HepG2 (cell line): ENCODE results near the gene WDR7. TPM values are rescaled to one million over a fixed set of nuclear protein-coding genes. Genes with fewer than 3 reads are reported as not detected.

ENCODE experiments used
- ATAC-seq: fragments of 200-7000 bp; cut with Tn5 transposase; 3 replicates; pipeline ENCODE4 v1.9.1; 2020; ENCODE audit warnings: mild to moderate bottlenecking, moderate library complexity
- BruUV-seq: library from RNA; stranded (reverse); fragments of 400-500 nt; replicated peaks from 2 replicates; lab custom pipeline; 2021; lab: Mats Ljungman, UMichigan
- CTCF ChIA-PET: fragments of 300-600 bp; formaldehyde crosslinking; extraction: SDS; loops from one replicate; lab custom pipeline; 2021; ENCODE audit warnings: low total read pairs, inconsistent platforms, low intra/inter-chr PET ratio; lab: Yijun Ruan, JAX
- POLR2A ChIA-PET: fragments of 350-600 bp; sonication (Branson Sonifier 250); formaldehyde crosslinking; loops from one replicate; lab custom pipeline; 2020; ENCODE audit warnings: antibody characterized with exemption, inconsistent platforms; lab: Yijun Ruan, JAX
- DNase-seq: peaks from one replicate; pipeline ENCODE4 v3.0.0-alpha.2; 2015; ENCODE audit warnings: low spot score
- FAIRE-seq: peaks from 3 replicates; lab custom pipeline; 2011; peaks lifted over from hg19 to GRCh38; lab: Jason Lieb, UNC
- H2AFZ ChIP-seq: one replicate; pipeline ENCODE4 v1.6.1; 2011; ENCODE audit warnings: low read length, inconsistent platforms
- H3K27ac ChIP-seq: fragments of 300-600 bp; 3 replicates; pipeline ENCODE4 v1.8.0; 2011; ENCODE audit warnings: mixed run types, mild to moderate bottlenecking, mixed read lengths, low read length, inconsistent platforms; ENCODE audit not compliant: insufficient read depth; ENCODE audit errors: extremely low read length
- H3K27me3 ChIP-seq, 2 experiments: fragments of 200-600 bp in 1 of 2; 2 replicates in 1 of 2; 3 replicates in 1 of 2; pipeline versions ENCODE4 v1.6.0 to v1.8.0; 2011; ENCODE audit warnings: low read length in 2 of 2, mild to moderate bottlenecking in 2 of 2, moderate library complexity in 2 of 2, inconsistent platforms in 1 of 2; ENCODE audit not compliant: insufficient read depth in 2 of 2, control insufficient read depth in 1 of 2
- H3K36me3 ChIP-seq, 2 experiments: fragments of 200-600 bp in 1 of 2; replicated peaks in 1 of 2; 2 replicates in 1 of 2; 3 replicates in 1 of 2; pipeline versions ENCODE4 v1.5.1 to v1.8.0; 2011; ENCODE audit warnings: low read length in 2 of 2, inconsistent platforms in 1 of 2; ENCODE audit not compliant: insufficient read depth in 2 of 2, control insufficient read depth in 1 of 2
- H3K4me1 ChIP-seq: 2 replicates; pipeline ENCODE4 v1.5.1; 2012; ENCODE audit warnings: low read length, inconsistent platforms; ENCODE audit not compliant: insufficient read depth
- H3K4me2 ChIP-seq: 2 replicates; pipeline ENCODE4 v1.6.0; 2011; ENCODE audit warnings: low read depth, low read length, inconsistent platforms
- H3K4me3 ChIP-seq, 3 experiments: fragments of 200-600 bp in 1 of 3; sonication (generic), shearing (Covaris generic) in 1 of 3; replicated peaks in 1 of 3; 2 replicates each; pipeline ENCODE4 v1.5.1; 2011 to 2016; ENCODE audit warnings: low read length in 3 of 3, inconsistent platforms in 2 of 3, low read depth in 2 of 3, mild to moderate bottlenecking in 2 of 3, control low read depth in 1 of 3, mixed read lengths in 1 of 3; ENCODE audit not compliant: insufficient read depth in 1 of 3
- H3K79me2 ChIP-seq: one replicate; pipeline ENCODE4 v1.6.1; 2011; ENCODE audit warnings: low read length, inconsistent platforms; ENCODE audit not compliant: insufficient read depth
- H3K9ac ChIP-seq: 2 replicates; pipeline ENCODE4 v1.6.0; 2011; ENCODE audit warnings: mild to moderate bottlenecking, low read depth, low read length, inconsistent platforms; ENCODE audit not compliant: insufficient read depth
- H3K9me3 ChIP-seq: 2 replicates; pipeline ENCODE4 v1.5.1; 2012; ENCODE audit warnings: mild to moderate bottlenecking, low read length
- H4K20me1 ChIP-seq: 2 replicates; pipeline ENCODE4 v1.6.0; 2011; ENCODE audit warnings: inconsistent platforms, mild to moderate bottlenecking, low read length, moderate library complexity; ENCODE audit not compliant: insufficient read depth
- CREB1 ChIP-seq, 2 experiments: fragments of 450-650 bp in 1 of 2; IDR thresholded peaks; 2 replicates each; pipeline ENCODE4 v1.6.1; 2016 to 2017; ENCODE audit warnings: control low read depth in 1 of 2, mild to moderate bottlenecking in 1 of 2, missing compliant biosample characterization in 1 of 2, missing genetic modification characterization in 1 of 2
- MAF1 ChIP-seq: sonication (generic); formaldehyde crosslinking; IDR thresholded peaks from 2 replicates; pipeline ENCODE4 v1.5.0; 2020; ENCODE audit warnings: missing genetic modification reagents, borderline replicate concordance
- MAFF ChIP-seq: IDR thresholded peaks from 2 replicates; pipeline ENCODE4 v1.6.1; 2011; ENCODE audit warnings: low read depth, low read length, improper control_type of control experiment
- MAFK ChIP-seq, 2 experiments: IDR thresholded peaks in 1 of 2; conservative IDR thresholded peaks in 1 of 2; 2 replicates each; pipeline ENCODE4 v1.6.1; 2011; ENCODE audit warnings: improper control_type of control experiment in 2 of 2, low read length in 2 of 2
- NR1H2 ChIP-seq: sonication (generic); formaldehyde crosslinking; IDR thresholded peaks from 2 replicates; pipeline ENCODE4 v1.8.1; 2022; ENCODE audit warnings: low read depth, missing genetic modification reagents, borderline replicate concordance
- WGBS: methylation state at CpG from one replicate; pipeline ENCODE4 v1.1.6; 2017; ENCODE audit warnings: low lambda C conversion rate; 5-methylcytosine and 5-hydroxymethylcytosine counted together
- in situ Hi-C: cut with HindIII; loops from 2 replicates; pipeline ENCODE4 v1.10.0; 2017; ENCODE audit warnings: low pct_unique_long_range_greater_than_20kb; ENCODE audit not compliant: extremely low pct_ligation_motif_present
- intact Hi-C: fragments of 100-400 bp; cut with micrococcal nuclease; formaldehyde crosslinking; loops from one replicate; pipeline ENCODE4 v1.10.0; 2022; ENCODE audit not compliant: unreplicated experiment
- polyA plus RNA-seq, 8 experiments: library from polyadenylated mRNA; depleted of rRNA in 3 of 8; stranded (reverse) in 7 of 8; unstranded in 1 of 8; fragments of >200 nt; fragmentation: Illumina TruSeq in 4 of 8; extraction: Trizol in 4 of 8; gene quantifications; 2 replicates each; pipeline versions ENCODE4 v1.2.1 to v1.2.3, GENCODE V29; 2011 to 2016; ENCODE audit warnings: low read depth in 4 of 8, missing spikeins in 1 of 8, mixed read lengths in 1 of 8; ENCODE audit not compliant: insufficient read depth in 1 of 8
- total RNA-seq, 5 experiments: library from RNA; depleted of rRNA; stranded (reverse); fragments of >200 nt; fragmentation: Illumina TruSeq; extraction: Trizol; gene quantifications; 2 replicates each; pipeline ENCODE4 v1.2.3, GENCODE V29; 2016; ENCODE audit warnings: low read depth in 1 of 5
- TF ChIP-seq, protein P1 (sequence below): sonication (generic); formaldehyde crosslinking; IDR thresholded peaks from 2 replicates; pipeline ENCODE4 v1.8.0; 2022; ENCODE audit warnings: mild to moderate bottlenecking, missing genetic modification reagents; ENCODE audit not compliant: insufficient replicate concordance

The WDR7 gene
- total and polyA plus RNA-seq, 2 of the 13 experiments (the other 11 are each of a cell fraction or from before 2014, with no cell fraction given), result 2.0 to 7.8 TPM

DNA sequence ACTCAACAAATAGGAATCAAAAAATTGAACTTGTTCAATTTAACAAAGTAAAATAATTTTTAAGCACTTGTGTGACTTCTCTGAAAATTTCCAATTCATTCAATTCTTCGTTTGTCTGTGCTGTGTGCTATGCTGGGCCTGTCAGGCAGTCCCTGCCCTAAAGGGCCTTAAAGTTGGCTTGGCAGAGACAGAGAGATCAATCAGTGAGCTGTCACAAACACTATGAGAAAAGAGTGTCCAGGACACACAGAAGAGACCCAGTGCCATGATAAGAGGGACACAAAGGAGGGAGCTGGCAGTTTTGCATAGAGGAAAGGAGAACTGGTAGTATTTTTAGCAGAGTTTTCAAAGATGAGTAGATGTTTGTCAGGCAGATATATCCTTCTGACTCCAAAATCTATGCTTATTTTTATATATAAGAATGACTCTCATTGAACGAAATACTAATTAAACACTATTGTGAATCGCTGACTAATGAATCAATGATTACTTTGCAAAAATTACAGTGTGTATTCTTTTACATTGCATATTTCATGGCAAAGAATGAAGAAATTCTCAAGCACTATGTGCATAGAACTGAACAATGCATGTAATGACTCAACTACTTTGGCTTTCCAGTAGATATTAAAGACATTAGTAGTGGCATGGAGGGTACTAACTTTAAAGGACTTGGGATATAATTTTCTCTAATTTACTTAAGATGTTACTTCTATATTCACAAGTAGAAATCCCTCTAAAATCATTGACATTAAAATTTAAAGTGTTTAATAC is 302.5 kb downstream of the WDR7 start:
- Histone ChIP-seq H3K9me3 (no peaks in the 10 kb centered on the region), H3K27ac (no peak overlapping the region), H3K4me2 (no peak overlapping the region), H3K79me2 (no peaks in the 10 kb centered on the region), H4K20me1 (no peaks in the 10 kb centered on the region), H3K4me1 (no peaks in the 10 kb centered on the region), H3K27me3 (no peaks in the 10 kb centered on the region), H3K9ac (no peak overlapping the region), H2AFZ (no peak overlapping the region), H3K4me3 (no peak overlapping the region), H3K36me3 (no peaks in the 10 kb centered on the region)
- CTCF ChIA-PET, result no interaction called here
- intact Hi-C loops (no loop called here), in situ Hi-C loops (no loop called here)
- no TSS peak for BruUV-seq
- WGBS, result 66% methylated on average over 3 of the region's 3 CpGs
- TF ChIP-seq NR1H2 (CRISPR knock-in tag), result no peak
- peak; percentile 38; the same call in 1 of the 2 replicates for TF ChIP-seq MAFF
- TF ChIP-seq MAFK (conservative IDR thresholded peaks at IDR 0.05 in 1 of 2, IDR thresholded peaks at IDR 0.05 in 1 of 2; ENCODE audit: low read length in 2 of 2), result peak in 1 of 2 experiments; percentile 47; a peak in 2 of 4 replicates
- TF ChIP-seq, protein P1, sequence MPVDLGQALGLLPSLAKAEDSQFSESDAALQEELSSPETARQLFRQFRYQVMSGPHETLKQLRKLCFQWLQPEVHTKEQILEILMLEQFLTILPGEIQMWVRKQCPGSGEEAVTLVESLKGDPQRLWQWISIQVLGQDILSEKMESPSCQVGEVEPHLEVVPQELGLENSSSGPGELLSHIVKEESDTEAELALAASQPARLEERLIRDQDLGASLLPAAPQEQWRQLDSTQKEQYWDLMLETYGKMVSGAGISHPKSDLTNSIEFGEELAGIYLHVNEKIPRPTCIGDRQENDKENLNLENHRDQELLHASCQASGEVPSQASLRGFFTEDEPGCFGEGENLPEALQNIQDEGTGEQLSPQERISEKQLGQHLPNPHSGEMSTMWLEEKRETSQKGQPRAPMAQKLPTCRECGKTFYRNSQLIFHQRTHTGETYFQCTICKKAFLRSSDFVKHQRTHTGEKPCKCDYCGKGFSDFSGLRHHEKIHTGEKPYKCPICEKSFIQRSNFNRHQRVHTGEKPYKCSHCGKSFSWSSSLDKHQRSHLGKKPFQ (CRISPR knock-in tag), result no peak
- no peak for DNase-seq
- no peak for ATAC-seq
- no peak for FAIRE-seq
- POLR2A ChIA-PET, result no interaction called here

DNA sequence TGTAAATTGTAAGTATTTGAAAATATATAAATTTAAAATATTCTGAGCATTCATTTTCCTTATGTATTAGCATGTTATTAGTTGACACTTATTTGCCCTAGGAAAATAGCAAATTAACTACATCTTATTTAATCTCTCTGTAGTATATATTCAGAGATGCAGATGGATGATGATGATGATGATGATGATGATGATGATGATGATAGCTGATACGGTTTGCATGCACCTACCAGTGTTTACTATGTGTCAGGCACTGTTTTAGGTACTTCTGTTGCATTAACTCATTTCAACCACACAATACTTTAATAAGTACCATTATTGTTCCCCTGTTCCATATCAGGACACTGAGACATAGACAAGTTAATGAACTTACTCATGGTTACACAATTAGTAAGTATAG is 304.3 kb downstream of the WDR7 start:
- ChIA-PET CTCF (no interaction called here), POLR2A (no interaction called here)
- ATAC-seq, result no peak
- Histone ChIP-seq H3K9ac (no peak overlapping the region), H3K9me3 (no peaks in the 10 kb centered on the region), H3K36me3 (no peaks in the 10 kb centered on the region), H3K27me3 (no peaks in the 10 kb centered on the region), H2AFZ (no peak overlapping the region), H3K4me3 (no peak overlapping the region), H4K20me1 (no peaks in the 10 kb centered on the region)
- no TSS peak for BruUV-seq
- FAIRE-seq, result no peak
- TF ChIP-seq MAF1 (CRISPR knock-in tag), result no peak
- peak; percentile 69 for TF ChIP-seq CREB1 (IDR thresholded peaks at IDR 0.05)
- TF ChIP-seq CREB1 (CRISPR knock-in tag; IDR thresholded peaks at IDR 0.05), result no peak
- TF ChIP-seq, all 625 proteins: peak for 1
- Histone ChIP-seq H3K4me2 (no peak overlapping the region), H3K79me2 (no peaks in the 10 kb centered on the region), H3K4me1 (no peaks in the 10 kb centered on the region), H3K27ac (no peak overlapping the region)
- no peak for DNase-seq
- intact Hi-C loops (no loop called here), in situ Hi-C loops (no loop called here)
- WGBS, result 63% methylated on average over 1 of the region's 1 CpG
